ENCODE measurements around the gene BTBD7. TPM values are rescaled to one million over a fixed set of nuclear protein-coding genes. Genes with fewer than 3 reads are reported as not detected.

BTBD7 gene
- total and polyA plus RNA-seq, 9 of the 15 experiments (the other 6 are each of a cell fraction or from before 2014, with no cell fraction given), result 2.5 to 12.9 (median 6.2) TPM

- TF ChIP-seq, protein P1, sequence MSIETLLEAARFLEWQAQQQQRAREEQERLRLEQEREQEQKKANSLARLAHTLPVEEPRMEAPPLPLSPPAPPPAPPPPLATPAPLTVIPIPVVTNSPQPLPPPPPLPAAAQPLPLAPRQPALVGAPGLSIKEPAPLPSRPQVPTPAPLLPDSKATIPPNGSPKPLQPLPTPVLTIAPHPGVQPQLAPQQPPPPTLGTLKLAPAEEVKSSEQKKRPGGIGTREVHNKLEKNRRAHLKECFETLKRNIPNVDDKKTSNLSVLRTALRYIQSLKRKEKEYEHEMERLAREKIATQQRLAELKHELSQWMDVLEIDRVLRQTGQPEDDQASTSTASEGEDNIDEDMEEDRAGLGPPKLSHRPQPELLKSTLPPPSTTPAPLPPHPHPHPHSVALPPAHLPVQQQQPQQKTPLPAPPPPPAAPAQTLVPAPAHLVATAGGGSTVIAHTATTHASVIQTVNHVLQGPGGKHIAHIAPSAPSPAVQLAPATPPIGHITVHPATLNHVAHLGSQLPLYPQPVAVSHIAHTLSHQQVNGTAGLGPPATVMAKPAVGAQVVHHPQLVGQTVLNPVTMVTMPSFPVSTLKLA (conservative IDR thresholded peaks at IDR 0.05), result peak; percentile 49 to 64; a peak in 3 of 4 replicates
- TF ChIP-seq L3MBTL2 (IDR thresholded peaks at IDR 0.05), result peak; percentile 92
- peak; percentile 60 for TF ChIP-seq RBBP5 (IDR thresholded peaks at IDR 0.05; ENCODE audit: borderline replicate concordance, insufficient read depth, low read length, poor library complexity, severe bottlenecking)
- peak; percentile 68 for TF ChIP-seq MYC (IDR thresholded peaks at IDR 0.05; ENCODE audit: low read depth, low read length)
- TF ChIP-seq MYC (CRISPR knock-in tag; IDR thresholded peaks at IDR 0.05; ENCODE audit: borderline replicate concordance, low read depth), result no peak
- TF ChIP-seq, protein P2, sequence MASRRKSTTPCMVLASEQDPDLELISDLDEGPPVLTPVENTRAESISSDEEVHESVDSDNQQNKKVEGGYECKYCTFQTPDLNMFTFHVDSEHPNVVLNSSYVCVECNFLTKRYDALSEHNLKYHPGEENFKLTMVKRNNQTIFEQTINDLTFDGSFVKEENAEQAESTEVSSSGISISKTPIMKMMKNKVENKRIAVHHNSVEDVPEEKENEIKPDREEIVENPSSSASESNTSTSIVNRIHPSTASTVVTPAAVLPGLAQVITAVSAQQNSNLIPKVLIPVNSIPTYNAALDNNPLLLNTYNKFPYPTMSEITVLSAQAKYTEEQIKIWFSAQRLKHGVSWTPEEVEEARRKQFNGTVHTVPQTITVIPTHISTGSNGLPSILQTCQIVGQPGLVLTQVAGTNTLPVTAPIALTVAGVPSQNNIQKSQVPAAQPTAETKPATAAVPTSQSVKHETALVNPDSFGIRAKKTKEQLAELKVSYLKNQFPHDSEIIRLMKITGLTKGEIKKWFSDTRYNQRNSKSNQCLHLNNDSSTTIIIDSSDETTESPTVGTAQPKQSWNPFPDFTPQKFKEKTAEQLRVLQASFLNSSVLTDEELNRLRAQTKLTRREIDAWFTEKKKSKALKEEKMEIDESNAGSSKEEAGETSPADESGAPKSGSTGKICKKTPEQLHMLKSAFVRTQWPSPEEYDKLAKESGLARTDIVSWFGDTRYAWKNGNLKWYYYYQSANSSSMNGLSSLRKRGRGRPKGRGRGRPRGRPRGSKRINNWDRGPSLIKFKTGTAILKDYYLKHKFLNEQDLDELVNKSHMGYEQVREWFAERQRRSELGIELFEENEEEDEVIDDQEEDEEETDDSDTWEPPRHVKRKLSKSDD (conservative IDR thresholded peaks at IDR 0.05; ENCODE audit: low read length), result no peak
- TF ChIP-seq SRSF7 (optimal IDR thresholded peaks at IDR 0.05; ENCODE audit: low read depth, low read length), result no peak
- TF ChIP-seq JUN (IDR thresholded peaks at IDR 0.05; ENCODE audit: borderline replicate concordance, low read depth, low read length), result no peak
- TF ChIP-seq JUN (CRISPR knock-in tag; IDR thresholded peaks at IDR 0.05; ENCODE audit: borderline replicate concordance), result 0 out of 2 replicates have a peak, but pooled peaks have one; percentile 49
- peak; percentile 73 for TF ChIP-seq MAX (CRISPR knock-in tag; IDR thresholded peaks at IDR 0.05)
- TF ChIP-seq NCOA6 (IDR thresholded peaks at IDR 0.05), result peak; percentile 67
- no peak for TF ChIP-seq TEAD2 (tag; IDR thresholded peaks at IDR 0.05)
- TF ChIP-seq SIN3B (IDR thresholded peaks at IDR 0.05; ENCODE audit: low read depth), result 0 out of 2 replicates have a peak, but pooled peaks have one; percentile 40
- TF ChIP-seq RBFOX2 (IDR thresholded peaks at IDR 0.05; ENCODE audit: low read depth, low read length), result peak; percentile 92
- peak; percentile 96 for TF ChIP-seq GMEB1 (CRISPR knock-in tag; IDR thresholded peaks at IDR 0.05)
- peak; percentile 60 for TF ChIP-seq KDM5B (IDR thresholded peaks at IDR 0.05; ENCODE audit: insufficient replicate concordance, low read depth, low read length)
- no peak for TF ChIP-seq CREB5 (CRISPR knock-in tag; IDR thresholded peaks at IDR 0.05)
- no peak for TF ChIP-seq PRMT5 (CRISPR knock-in tag; IDR thresholded peaks at IDR 0.05)
Measured at GRCh38 chr14:93332853-93333630, at the start of gene BTBD7 (continued).

Measured in K562 (cell line).